CD4-positive, alpha-beta T cell treated with Interleukin-17A for 1 hour (primary cell): ENCODE data around the gene SEMA5A.

Experiments used
- DNase-seq: peaks from one replicate; pipeline ENCODE4 v3.0.0-alpha.2; 2020

Gene SEMA5A

DNA sequence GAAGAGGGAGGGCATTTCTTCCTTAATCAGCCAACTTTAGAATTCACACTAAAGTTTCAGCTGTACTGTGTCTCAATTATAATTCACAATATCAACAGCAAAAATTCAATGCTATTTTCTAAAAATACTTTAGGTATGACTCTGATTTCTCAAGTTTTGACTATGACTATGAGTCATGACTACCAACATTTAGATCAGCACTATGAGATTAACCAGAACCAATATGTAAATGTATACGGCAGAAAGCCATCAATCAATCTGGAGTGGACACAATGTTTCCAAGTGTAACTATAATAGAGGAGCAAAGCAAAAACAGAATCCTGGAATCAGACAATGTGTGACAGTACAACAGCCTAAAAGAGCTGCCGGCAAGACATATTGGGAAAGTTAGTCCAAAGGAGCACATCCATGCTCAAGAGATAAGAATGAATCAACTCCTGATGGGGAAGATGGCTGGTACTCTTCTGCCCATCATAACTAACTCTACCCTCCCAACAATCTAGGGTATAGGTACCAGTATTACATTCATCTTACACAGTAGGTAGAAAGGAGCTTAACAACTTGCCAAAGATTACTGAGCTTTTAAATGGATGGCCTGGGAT, 294.4 kb downstream of the SEMA5A start:
- no peak for DNase-seq

GRCh38 chr5:9249231-9249630, 296.6 kb downstream of the SEMA5A start:
- no peak for DNase-seq

DNA sequence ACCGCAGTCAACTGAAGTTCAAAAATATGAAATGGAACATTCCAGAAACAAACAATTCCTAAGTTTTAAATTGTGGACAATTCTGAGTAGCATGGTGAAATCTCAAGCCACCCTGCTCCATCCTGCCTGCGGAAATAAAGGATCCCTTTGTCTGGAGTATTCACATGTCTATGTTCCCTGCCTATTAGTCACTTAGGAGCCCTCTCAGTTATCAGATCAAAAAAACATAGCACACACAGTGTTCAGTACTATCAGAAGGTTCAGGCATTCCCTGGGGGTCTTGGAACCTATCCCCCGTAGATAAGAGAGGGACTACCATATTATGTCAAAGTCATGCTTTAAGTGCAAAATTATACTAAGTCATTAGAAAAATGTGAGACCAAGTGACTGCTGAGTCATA, 300.8 kb downstream of the SEMA5A start:
- DNase-seq, result no peak

- no peak for DNase-seq
Observed at GRCh38 chr5:9244417-9244816, 301.5 kb downstream of the SEMA5A start.

DNA sequence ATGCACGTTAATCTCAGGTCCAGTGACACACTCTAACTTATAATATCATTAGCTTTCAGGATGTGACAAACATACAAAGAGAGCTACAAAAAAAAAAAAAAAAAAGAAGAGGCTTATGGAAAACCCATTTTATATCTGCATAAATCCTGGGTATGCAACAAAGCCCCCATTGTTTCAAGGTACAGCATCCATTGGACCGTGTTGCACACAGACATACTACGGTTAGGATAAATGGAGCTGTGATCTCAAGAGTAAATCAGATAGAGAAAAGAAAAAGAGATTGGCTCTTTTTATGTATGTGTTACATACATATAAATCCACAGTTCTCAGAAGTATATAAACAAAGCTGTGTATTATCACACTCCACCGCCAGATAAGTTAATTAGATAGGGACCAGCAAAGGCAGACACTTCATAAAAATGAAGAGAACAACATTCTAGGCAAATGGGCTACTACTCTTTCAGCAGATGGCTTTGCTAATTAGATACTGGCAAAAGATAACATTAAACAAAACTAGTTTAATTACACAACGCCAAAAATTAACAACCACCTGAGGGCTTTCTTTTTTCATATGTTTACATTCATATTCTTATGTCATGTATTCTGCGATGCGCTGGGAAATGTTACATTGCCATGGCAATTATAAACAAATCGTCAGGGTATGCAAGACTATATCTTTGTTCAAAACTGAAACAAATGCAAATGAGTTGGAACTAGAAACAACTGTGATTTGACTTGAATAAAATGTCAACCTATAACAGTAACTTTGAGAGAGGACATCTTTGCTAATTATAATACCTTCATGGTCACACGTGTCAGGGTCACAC, 304.2 kb downstream of the SEMA5A start:
- no peak for DNase-seq

DNA sequence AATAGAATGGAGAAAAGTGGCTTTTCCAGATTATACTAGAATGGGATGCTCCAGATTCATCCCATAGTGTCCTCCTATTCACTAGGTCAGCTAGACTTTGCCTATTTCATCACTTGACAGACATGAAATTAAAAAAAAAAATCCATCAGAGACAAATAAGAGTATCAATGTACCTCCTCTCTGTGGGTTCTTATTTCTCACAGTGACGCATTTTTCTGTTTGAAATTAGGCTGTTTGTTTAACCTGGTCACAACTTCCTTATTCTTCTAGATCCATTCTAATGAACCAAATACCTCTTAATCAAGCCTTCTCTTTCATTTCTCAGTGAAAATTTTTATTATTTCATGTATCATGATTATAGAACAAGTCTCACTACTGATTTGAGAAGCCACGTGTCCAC, 305.4 kb downstream of the SEMA5A start:
- DNase-seq, result no peak

GRCh38 chr5:9239626-9240025, 306.2 kb downstream of the SEMA5A start:
- DNase-seq, result no peak

DNA sequence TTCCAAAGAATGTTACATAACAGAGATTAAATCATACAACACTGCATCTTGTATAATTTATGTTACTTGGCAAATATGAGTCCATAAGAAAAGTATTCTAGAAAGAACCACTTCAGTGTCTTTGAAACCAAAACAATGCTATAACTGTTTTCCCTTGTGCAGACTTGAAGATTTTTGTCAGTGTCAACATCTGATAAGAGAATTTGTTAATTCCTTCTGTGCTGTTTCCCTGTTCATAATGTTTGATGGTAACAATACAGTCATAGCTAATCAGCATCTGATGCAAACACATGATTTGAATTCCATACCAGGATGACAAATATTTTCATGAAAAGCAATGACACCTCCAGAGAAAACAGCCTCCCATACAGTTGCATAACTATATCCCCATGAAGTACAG, 306.8 kb downstream of the SEMA5A start:
- no peak for DNase-seq

DNA sequence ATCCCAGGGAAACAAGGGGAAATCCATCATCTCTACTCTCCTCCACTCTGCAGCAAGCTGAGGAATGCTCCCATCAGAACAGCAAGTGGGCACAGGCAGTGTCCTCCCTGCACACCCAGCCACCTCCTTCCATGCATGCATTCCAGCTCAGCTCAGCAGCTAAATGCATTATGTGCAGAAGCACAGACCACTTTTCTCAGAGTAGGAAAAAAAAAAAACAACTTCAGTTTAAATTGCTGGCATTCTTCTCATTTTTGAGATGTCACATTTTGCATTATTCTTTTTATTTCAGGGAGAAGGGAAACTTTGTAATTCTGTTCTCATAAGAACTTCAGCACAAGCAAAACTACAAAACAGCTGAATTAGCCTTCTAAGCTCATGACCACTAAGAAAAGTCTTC, 312.2 kb downstream of the SEMA5A start:
- DNase-seq, result no peak

DNA sequence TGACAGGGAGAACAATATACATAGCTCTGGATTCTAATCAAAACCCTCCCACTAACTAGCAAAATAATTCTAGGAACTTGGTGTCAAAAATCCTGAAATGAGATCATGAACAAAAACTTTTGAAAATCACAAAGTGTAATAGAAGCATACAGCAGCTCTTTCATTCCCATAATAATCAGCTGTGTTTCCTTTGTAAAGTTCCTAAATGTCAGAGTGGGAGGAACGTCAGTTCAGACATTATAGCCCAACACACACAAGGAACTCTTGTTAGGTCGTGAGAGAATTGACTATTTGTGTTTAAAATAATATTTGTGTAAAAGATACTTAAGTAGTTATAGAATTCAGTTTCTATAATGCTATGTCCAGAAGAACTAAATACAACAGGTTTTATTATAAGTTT, 312.8 kb downstream of the SEMA5A start:
- DNase-seq, result no peak

DNA sequence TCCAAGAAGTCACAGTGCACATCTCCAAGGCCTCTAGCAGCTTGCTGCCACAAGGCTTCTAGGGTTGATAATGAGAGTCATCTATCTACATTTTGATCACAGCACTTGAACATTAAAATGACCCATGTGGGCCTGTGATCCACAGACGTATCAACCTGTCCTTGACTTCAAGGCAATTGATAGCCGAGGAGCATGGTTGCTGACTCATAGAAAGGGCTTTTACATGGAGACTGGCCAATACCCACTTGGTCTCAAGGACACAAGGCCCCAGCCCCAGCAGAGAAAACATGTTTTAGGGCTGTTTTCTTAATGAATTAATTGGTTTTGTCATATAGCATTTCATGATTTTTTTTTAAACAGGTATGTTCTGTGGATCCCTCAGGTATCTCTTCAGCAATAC, 314.0 kb downstream of the SEMA5A start:
- no peak for DNase-seq

DNA sequence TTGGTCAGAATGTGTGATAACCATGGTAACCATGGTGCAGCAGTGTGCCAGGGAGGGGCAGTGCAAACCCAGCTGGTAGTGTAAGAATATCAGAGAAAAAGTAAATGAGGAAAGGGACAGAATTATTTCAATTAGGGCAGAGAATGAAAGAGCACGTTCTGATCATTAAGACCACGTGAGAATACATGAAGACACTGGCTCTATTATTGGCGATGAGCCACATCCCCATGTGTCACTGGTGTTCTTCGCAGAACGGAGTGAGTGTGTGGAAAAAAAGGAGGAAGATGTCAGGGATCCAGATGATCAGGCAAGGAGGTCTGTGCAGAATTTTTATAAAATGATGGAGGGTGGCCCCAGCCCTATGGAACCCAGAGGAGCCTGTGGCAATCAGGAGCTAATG, 315.5 kb downstream of the SEMA5A start:
- no peak for DNase-seq

- no peak for DNase-seq
Observed at GRCh38 chr5:9226016-9226536, 319.8 kb downstream of the SEMA5A start.

- no peak for DNase-seq
Observed at GRCh38 chr5:9222054-9222976, 323.6 kb downstream of the SEMA5A start.

- DNase-seq, result no peak
Observed at GRCh38 chr5:9218358-9218757, 327.5 kb downstream of the SEMA5A start.

- no peak for DNase-seq
Observed at GRCh38 chr5:9212605-9213004, 333.3 kb downstream of the SEMA5A start.

DNA sequence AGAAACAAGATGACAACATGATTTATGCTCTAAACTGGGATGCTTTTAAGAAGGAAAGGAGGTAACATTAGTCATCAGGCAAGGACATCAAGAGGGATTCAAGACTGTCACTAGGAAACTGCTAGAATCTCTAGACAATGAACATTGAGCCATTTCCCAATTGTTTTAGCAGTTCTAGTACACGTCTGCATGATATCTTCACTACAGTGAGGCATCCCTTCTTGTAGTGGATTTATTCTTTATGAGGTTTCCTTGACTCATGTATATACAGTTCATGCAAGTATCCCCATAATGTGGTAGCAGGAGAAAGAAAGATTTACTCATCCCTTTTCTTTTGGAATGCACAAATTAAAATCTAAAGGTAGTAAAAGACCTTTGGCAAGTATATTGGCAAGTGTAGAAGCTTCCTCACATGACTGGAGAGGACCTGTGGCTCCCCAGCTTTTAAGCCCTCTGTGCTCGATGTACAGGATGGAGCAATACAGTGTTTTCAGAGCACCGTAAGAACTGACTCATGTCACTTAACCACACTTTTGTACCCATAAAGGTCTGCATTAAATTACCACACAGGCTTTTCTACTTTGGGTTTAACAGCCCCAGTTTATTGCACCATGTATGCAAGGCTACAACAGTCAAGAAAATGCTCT, 335.9 kb downstream of the SEMA5A start:
- DNase-seq, result no peak

GRCh38 chr5:9207817-9208418, 338.0 kb downstream of the SEMA5A start:
- no peak for DNase-seq

DNA sequence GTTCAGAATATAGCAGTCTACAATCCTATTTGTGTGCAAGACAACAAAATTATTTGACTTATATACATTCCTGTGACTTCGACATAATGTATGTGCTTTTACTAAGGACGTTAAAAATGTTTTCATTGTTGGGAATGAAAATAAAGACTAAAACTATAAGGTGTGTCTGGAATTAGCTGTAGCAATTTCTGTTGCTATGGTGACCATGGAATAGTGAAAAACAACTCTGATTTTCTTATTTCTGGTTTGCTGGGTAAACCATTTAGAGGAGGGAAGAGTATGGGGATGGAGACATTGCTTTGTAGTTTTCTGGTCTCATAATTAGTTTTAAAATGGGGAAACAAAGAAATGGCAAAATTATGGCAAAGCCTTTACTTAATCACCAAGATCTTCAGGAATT, 343.2 kb downstream of the SEMA5A start:
- no peak for DNase-seq

- DNase-seq, result no peak
Observed at GRCh38 chr5:9201761-9202160, 344.1 kb downstream of the SEMA5A start.

GRCh38 chr5:9201011-9201410, 344.9 kb downstream of the SEMA5A start:
- no peak for DNase-seq

- DNase-seq, result no peak
Observed at GRCh38 chr5:9198394-9198793, 347.5 kb downstream of the SEMA5A start.

GRCh38 chr5:9197881-9198260, 348.0 kb downstream of the SEMA5A start:
- no peak for DNase-seq
